ENCODE measurements around the gene GALNT7.
"Not testable (repeated sequence)": the region's sequence is repeated elsewhere in the genome, so short reads cannot be mapped to it uniquely, and the experiment has no call there.

GALNT7 gene

DNA sequence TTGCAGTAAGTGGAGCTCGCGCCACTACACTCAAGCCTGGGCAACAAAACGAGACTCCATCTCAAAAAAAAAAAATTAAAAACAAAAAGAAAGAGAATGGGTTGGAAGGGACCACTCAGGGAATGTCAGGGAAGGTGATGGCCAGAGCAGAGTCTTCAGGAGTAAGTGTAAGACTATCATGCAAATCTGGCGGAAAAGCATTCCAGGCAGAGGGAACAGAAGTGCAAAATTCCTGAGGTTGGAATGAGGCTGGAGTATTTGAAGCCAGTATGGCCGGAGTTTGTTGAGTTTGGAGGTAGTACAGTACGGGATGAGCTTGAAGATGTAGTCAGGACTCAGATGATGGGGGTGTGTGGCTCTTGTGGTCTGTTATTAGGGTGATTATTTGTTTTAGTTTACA lies 7.4 kb downstream of the GALNT7 start:
- Histone ChIP-seq H3K4me1 (ENCODE audit: control insufficient read depth in 1 of 2, insufficient read depth in 2 of 2, low read length in 2 of 2) (peaks cover 13 to 44% of the 10 kb centered on the region in 2 donors), H3K27ac (ENCODE audit: low read depth, low read length) (no peak overlapping the region), H3K9ac (ENCODE audit: low read depth in 1 of 2, low read length in 2 of 2) (no peak overlapping the region), H3K9me3 (ENCODE audit: control insufficient read depth in 1 of 2, low read length in 2 of 2) (no peaks in the 10 kb centered on the region), H3K4me3 (ENCODE audit: low read depth in 1 of 2, low read length in 2 of 2) (no peak overlapping the region), H3K36me3 (ENCODE audit: control insufficient read depth in 1 of 2, insufficient read depth in 2 of 2, low read length in 2 of 2) (no peaks in the 10 kb centered on the region), H3K27me3 (ENCODE audit: control insufficient read depth in 1 of 2, insufficient read depth in 2 of 2, low read length in 2 of 2) (no peaks in the 10 kb centered on the region)

DNA sequence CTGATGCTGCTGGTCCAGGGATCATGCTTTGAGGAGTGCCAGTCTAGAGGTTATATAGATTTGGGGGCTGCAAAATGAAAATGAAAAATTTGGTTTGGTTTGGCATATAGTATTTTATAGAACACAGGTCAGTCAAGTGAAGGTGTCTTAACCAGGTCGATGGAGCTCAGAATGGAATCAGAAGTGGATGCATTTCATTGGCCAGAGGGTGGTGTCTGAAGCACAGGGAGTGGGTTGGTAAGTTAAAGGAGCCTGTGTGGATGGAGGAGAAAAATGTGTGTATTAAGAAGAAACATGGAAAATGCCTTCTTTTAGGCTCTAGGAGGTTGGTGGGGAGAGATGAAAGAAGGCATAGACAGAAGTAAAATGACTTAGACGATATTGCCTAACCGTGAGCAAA lies 8.6 kb downstream of the GALNT7 start:
- no peaks in the 10 kb centered on the region for H3K36me3 ChIP-seq (ENCODE audit: control insufficient read depth in 1 of 2, insufficient read depth in 2 of 2, low read length in 2 of 2)
- H3K9me3 ChIP-seq (ENCODE audit: control insufficient read depth in 1 of 2, low read length in 2 of 2), result no peaks in the 10 kb centered on the region
- H3K9ac ChIP-seq (ENCODE audit: low read depth in 1 of 2, low read length in 2 of 2), result no peak overlapping the region
- H3K27ac ChIP-seq (ENCODE audit: low read depth, low read length), result no peak overlapping the region
- H3K4me3 ChIP-seq (ENCODE audit: low read depth in 1 of 2, low read length in 2 of 2), result no peak overlapping the region
- no peaks in the 10 kb centered on the region for H3K27me3 ChIP-seq (ENCODE audit: control insufficient read depth in 1 of 2, insufficient read depth in 2 of 2, low read length in 2 of 2)
- peaks cover 12 to 31% of the 10 kb centered on the region in 2 donors for H3K4me1 ChIP-seq (ENCODE audit: control insufficient read depth in 1 of 2, insufficient read depth in 2 of 2, low read length in 2 of 2)

DNA sequence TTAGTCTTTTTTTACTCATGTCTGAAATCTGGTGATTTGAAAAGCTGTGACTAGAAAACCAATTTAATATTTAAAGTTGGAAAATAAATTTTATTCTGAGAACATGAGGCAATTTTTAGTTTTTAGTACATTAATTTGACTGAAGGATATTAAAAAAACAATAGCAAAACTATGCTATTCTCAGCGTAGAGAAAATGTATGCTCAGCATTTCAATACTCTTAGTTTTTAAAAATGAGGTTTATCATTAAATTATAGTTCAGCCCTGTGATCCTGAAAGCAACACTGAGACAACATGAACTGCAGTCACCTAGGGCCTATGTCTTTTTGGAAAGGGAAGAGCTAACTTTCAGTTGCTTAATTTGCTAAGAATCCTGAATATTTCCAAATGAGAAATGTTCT lies 9.5 kb downstream of the GALNT7 start:
- Histone ChIP-seq H3K4me3 (ENCODE audit: low read depth in 1 of 2, low read length in 2 of 2) (no peak overlapping the region), H3K27ac (ENCODE audit: low read depth, low read length) (no peak overlapping the region), H3K36me3 (ENCODE audit: control insufficient read depth in 1 of 2, insufficient read depth in 2 of 2, low read length in 2 of 2) (no peaks in the 10 kb centered on the region), H3K9me3 (ENCODE audit: control insufficient read depth in 1 of 2, low read length in 2 of 2) (no peaks in the 10 kb centered on the region), H3K27me3 (ENCODE audit: control insufficient read depth in 1 of 2, insufficient read depth in 2 of 2, low read length in 2 of 2) (no peaks in the 10 kb centered on the region), H3K9ac (ENCODE audit: low read depth in 1 of 2, low read length in 2 of 2) (no peak overlapping the region), H3K4me1 (ENCODE audit: control insufficient read depth in 1 of 2, insufficient read depth in 2 of 2, low read length in 2 of 2) (peaks cover 12 to 23% of the 10 kb centered on the region in 2 donors)

DNA sequence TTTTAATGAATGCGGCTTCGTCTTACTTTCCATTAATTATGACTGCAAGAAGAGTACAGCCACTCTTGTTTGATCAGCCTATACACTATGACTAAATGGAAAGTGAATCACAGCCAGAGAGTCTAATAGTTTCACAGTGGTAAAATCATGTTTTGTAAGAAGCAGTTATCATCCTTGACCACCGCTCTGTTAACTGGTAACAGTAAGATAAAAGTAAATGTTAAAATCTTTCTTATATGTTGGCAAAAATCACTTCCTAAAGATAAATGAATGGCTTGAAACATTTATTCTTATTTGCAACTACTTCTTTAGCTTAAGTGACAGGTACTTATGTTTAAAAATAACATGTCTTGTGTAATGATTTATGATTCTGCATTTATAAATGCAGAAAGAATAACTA lies 13.2 kb downstream of the GALNT7 start:
- no peaks in the 10 kb centered on the region for H3K27me3 ChIP-seq (ENCODE audit: control insufficient read depth in 1 of 2, insufficient read depth in 2 of 2, low read length in 2 of 2)
- no peaks in the 10 kb centered on the region for H3K9me3 ChIP-seq (ENCODE audit: control insufficient read depth in 1 of 2, low read length in 2 of 2)
- H3K4me3 ChIP-seq (ENCODE audit: low read depth in 1 of 2, low read length in 2 of 2), result no peak overlapping the region
- peaks cover 12 to 23% of the 10 kb centered on the region in 2 donors for H3K4me1 ChIP-seq (ENCODE audit: control insufficient read depth in 1 of 2, insufficient read depth in 2 of 2, low read length in 2 of 2)
- no peak overlapping the region for H3K9ac ChIP-seq (ENCODE audit: low read depth in 1 of 2, low read length in 2 of 2)
- no peaks in the 10 kb centered on the region for H3K36me3 ChIP-seq (ENCODE audit: control insufficient read depth in 1 of 2, insufficient read depth in 2 of 2, low read length in 2 of 2)
- H3K27ac ChIP-seq (ENCODE audit: low read depth, low read length), result no peak overlapping the region

DNA sequence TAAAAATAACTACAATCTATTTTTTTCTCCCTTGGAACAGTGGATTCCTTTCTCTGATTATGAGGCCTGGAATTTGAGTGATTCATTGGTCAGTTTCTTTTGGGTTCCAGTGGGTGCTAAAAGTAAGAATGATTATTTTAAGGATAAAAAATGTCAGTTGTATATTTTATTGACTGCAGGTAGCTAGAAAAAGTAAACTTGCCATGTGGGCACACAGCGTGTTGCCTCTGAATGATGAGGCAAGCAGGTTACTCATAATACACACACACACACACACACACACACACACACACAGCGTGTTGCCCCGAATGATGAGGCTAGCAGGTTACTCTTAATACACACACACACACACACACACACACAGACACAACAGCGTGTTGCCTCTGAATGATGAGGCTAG lies 13.8 kb downstream of the GALNT7 start:
- Histone ChIP-seq H3K27ac (ENCODE audit: low read depth, low read length) (no peak overlapping the region), H3K9me3 (ENCODE audit: control insufficient read depth in 1 of 2, low read length in 2 of 2) (no peaks in the 10 kb centered on the region), H3K4me1 (ENCODE audit: control insufficient read depth in 1 of 2, insufficient read depth in 2 of 2, low read length in 2 of 2) (peaks cover 13 to 29% of the 10 kb centered on the region in 2 donors), H3K4me3 (ENCODE audit: low read depth in 1 of 2, low read length in 2 of 2) (no peak overlapping the region), H3K36me3 (ENCODE audit: control insufficient read depth in 1 of 2, insufficient read depth in 2 of 2, low read length in 2 of 2) (no peaks in the 10 kb centered on the region), H3K27me3 (ENCODE audit: control insufficient read depth in 1 of 2, insufficient read depth in 2 of 2, low read length in 2 of 2) (no peaks in the 10 kb centered on the region), H3K9ac (ENCODE audit: low read depth in 1 of 2, low read length in 2 of 2) (no peak overlapping the region)

DNA sequence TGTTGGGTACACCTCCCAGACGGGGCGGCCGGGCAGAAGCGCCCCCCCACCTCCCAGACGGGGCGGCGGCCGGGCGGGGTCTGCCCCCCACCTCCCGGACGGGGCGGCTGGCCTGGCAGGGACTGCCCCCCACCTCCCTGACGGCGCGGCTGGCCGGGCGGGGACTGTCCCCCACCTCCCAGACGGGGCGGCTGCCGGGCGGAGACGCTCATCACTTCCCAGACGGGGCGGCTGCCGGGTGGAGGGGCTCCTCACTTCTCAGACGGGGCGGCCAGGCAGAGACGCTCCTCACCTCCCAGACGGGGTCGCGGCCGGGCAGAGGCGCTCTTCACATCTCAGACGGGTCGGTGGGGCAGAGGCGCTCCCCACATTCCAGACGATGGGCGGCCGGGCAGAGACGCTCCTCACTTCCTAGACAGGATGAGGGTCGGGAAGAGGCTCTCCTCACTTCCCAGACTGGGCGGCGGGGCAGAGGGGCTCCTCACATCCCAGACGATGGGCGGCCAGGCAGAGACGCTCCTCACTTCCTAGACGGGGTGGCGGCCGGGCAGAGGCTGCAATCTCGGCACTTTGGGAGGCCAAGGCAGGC lies 15.1 kb downstream of the GALNT7 start:
- not testable (repeated sequence) for H3K4me3 ChIP-seq (ENCODE audit: low read depth in 1 of 2, low read length in 2 of 2)

DNA sequence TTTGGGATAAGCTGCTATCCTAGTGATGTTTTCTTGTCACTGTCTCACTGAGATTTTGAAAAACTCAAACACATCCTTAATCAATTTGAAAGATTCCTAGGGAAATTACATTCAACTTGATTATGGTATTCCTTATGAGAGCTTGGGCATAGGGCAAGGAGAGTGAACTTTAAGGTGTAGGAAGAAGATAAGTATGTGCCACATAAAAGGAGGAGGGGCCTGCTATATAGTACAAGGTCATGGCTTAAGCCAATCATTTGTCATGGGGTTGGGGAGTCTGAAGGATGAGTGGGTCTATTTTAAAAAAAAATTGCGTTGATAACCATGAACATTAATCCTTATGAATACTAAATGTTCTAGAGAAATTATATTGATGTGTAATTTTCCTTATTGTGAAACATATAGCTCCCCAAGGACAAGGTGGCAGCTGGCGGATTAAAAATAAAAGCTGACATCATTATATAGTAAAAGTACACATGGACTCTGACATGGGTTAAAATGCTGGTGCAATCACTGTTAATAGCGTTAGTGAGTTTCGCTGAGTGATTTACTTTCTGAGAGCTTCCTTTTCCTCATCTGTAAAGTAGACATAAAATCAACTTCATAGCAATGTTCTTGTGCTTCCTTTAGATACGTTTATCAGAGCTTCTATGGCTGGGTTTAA lies 17.4 kb downstream of the GALNT7 start:
- Histone ChIP-seq H3K4me1 (ENCODE audit: control insufficient read depth in 1 of 2, insufficient read depth in 2 of 2, low read length in 2 of 2) (peaks cover 22 to 46% of the 10 kb centered on the region in 2 donors), H3K36me3 (ENCODE audit: control insufficient read depth in 1 of 2, insufficient read depth in 2 of 2, low read length in 2 of 2) (no peaks in the 10 kb centered on the region), H3K9me3 (ENCODE audit: control insufficient read depth in 1 of 2, low read length in 2 of 2) (no peaks in the 10 kb centered on the region), H3K27me3 (ENCODE audit: control insufficient read depth in 1 of 2, insufficient read depth in 2 of 2, low read length in 2 of 2) (no peaks in the 10 kb centered on the region), H3K4me3 (ENCODE audit: low read depth in 1 of 2, low read length in 2 of 2) (peak overlapping the region; percentile 1 to 35), H3K27ac (ENCODE audit: low read depth, low read length) (peak overlapping the region; percentile 34), H3K9ac (ENCODE audit: low read depth in 1 of 2, low read length in 2 of 2) (peak overlapping the region in 1 of 2 donors; percentile 33)

More for the DNA sequence above, 15.1 kb downstream of the GALNT7 start:
- not testable (repeated sequence) for H3K27me3 ChIP-seq (ENCODE audit: control insufficient read depth in 1 of 2, insufficient read depth in 2 of 2, low read length in 2 of 2); H3K27ac ChIP-seq (ENCODE audit: low read depth, low read length); H3K36me3 ChIP-seq (ENCODE audit: control insufficient read depth in 1 of 2, insufficient read depth in 2 of 2, low read length in 2 of 2); H3K9ac ChIP-seq (ENCODE audit: low read depth in 1 of 2, low read length in 2 of 2); H3K9me3 ChIP-seq (ENCODE audit: control insufficient read depth in 1 of 2, low read length in 2 of 2)
- H3K4me1 ChIP-seq (ENCODE audit: control insufficient read depth in 1 of 2, insufficient read depth in 2 of 2, low read length in 2 of 2), result peaks cover 24 to 41% of the 10 kb centered on the region in 2 donors

DNA sequence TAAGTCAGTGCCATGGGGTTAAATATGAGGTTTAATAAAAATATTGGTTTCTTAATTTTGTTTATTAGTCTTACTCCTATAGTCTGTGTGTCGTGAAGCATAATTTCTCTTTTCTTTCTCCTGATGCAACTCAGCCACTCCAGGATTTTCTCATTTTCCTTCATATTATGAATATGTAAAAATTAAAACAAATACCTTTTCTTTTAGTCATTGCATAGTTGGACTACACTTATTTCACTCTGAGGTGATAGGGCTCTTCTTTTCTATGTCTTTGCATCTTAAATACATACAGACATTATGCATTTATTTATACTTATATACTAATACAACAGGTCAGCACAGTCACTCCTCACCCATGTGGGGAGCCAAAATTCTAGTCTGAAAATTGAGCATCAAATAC lies 19.1 kb downstream of the GALNT7 start:
- Histone ChIP-seq H3K36me3 (ENCODE audit: control insufficient read depth in 1 of 2, insufficient read depth in 2 of 2, low read length in 2 of 2) (no peaks in the 10 kb centered on the region), H3K9ac (ENCODE audit: low read depth in 1 of 2, low read length in 2 of 2) (no peak overlapping the region), H3K4me1 (ENCODE audit: control insufficient read depth in 1 of 2, insufficient read depth in 2 of 2, low read length in 2 of 2) (peaks cover 25 to 64% of the 10 kb centered on the region in 2 donors), H3K27ac (ENCODE audit: low read depth, low read length) (no peak overlapping the region), H3K4me3 (ENCODE audit: low read depth in 1 of 2, low read length in 2 of 2) (no peak overlapping the region), H3K27me3 (ENCODE audit: control insufficient read depth in 1 of 2, insufficient read depth in 2 of 2, low read length in 2 of 2) (no peaks in the 10 kb centered on the region), H3K9me3 (ENCODE audit: control insufficient read depth in 1 of 2, low read length in 2 of 2) (no peaks in the 10 kb centered on the region)

DNA sequence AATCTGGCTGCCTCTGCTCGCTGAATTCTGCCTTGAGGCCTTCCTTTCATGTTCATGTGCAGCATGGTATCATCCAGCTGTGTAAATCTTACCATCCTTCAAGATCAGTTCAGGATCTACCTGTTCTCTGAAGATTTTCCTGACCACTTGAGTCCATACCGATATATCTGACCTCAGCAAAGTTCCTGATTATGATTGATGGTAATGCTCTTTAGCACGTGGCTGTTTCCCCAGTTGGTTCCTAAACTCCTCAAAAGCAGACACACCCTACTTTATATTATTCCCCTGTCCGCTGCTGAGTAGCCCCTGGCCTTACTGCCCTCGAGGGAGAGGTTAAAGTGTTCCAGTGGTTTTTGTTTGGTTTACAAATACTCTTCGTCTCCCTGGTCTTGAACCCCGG lies 20.0 kb downstream of the GALNT7 start:
- Histone ChIP-seq H3K4me3 (ENCODE audit: low read depth in 1 of 2, low read length in 2 of 2) (no peak overlapping the region), H3K27ac (ENCODE audit: low read depth, low read length) (no peak overlapping the region), H3K4me1 (ENCODE audit: control insufficient read depth in 1 of 2, insufficient read depth in 2 of 2, low read length in 2 of 2) (peaks cover 25 to 65% of the 10 kb centered on the region in 2 donors), H3K9ac (ENCODE audit: low read depth in 1 of 2, low read length in 2 of 2) (no peak overlapping the region), H3K27me3 (ENCODE audit: control insufficient read depth in 1 of 2, insufficient read depth in 2 of 2, low read length in 2 of 2) (no peaks in the 10 kb centered on the region), H3K9me3 (ENCODE audit: control insufficient read depth in 1 of 2, low read length in 2 of 2) (no peaks in the 10 kb centered on the region), H3K36me3 (ENCODE audit: control insufficient read depth in 1 of 2, insufficient read depth in 2 of 2, low read length in 2 of 2) (no peaks in the 10 kb centered on the region)

DNA sequence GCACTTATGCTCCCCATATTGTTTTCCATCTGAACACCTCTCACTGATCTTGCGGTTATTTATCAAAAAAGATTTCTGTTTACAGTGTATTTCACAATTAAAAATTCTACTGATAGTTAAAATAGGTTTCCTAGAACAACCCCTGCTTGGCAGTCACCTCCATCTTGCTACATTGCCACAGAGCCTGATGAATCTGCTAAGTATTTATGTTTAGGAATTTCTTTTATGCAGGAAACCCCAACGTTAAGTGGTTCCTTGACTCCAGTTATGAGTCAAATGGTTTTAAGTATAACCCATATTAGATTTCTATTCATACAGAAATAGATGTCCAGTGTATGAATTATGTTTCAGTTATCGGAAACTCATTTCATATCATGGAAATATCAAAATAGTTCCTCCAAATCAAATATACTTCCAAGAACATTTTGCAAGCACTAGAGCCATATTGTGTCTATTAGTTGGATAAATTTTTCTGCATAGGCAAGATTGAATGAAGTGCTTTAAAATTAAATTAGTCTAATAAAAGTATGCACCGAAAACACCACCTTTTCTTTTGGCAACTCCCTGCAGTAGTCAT lies 20.6 kb downstream of the GALNT7 start:
- no peaks in the 10 kb centered on the region for H3K27me3 ChIP-seq (ENCODE audit: control insufficient read depth in 1 of 2, insufficient read depth in 2 of 2, low read length in 2 of 2)
- no peak overlapping the region for H3K9ac ChIP-seq (ENCODE audit: low read depth in 1 of 2, low read length in 2 of 2)
- H3K36me3 ChIP-seq (ENCODE audit: control insufficient read depth in 1 of 2, insufficient read depth in 2 of 2, low read length in 2 of 2), result no peaks in the 10 kb centered on the region
- peaks cover 25 to 68% of the 10 kb centered on the region in 2 donors for H3K4me1 ChIP-seq (ENCODE audit: control insufficient read depth in 1 of 2, insufficient read depth in 2 of 2, low read length in 2 of 2)
- no peak overlapping the region for H3K27ac ChIP-seq (ENCODE audit: low read depth, low read length)
- no peaks in the 10 kb centered on the region for H3K9me3 ChIP-seq (ENCODE audit: control insufficient read depth in 1 of 2, low read length in 2 of 2)
- no peak overlapping the region for H3K4me3 ChIP-seq (ENCODE audit: low read depth in 1 of 2, low read length in 2 of 2)
